ENCODE results near the gene EMX1. TPM values are rescaled to one million over a fixed set of nuclear protein-coding genes. Genes with fewer than 3 reads are reported as not detected.

The EMX1 gene
- total RNA-seq, 2 donors from 2014 or later, result 0.31 TPM; not detected in 1

DNA sequence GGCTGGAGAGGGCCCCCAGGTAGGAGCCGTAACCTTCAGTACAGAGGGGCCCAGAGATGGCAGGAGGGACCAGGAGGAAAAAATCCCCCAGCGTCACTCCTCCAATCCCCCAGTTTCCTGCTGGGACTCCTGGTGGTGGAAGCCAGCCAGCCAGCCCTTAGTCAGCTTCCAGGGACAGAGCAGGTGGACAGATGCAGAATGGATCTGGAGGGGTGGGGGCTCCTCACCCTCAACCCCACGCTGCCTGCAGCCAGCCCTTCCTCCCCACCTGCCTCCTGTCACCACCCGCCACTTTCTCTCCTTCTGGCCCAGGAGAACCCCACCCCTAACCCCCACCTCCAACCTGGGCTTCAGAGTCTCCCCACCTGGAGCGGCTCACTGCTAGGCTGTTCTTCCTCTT is 21.1 kb downstream of the EMX1 start:
- Histone ChIP-seq H3K9me3 (no peaks in the 10 kb centered on the region), H3K27me3 (no peaks in the 10 kb centered on the region), H3K4me1 (no peaks in the 10 kb centered on the region), H3K36me3 (no peaks in the 10 kb centered on the region), H3K4me3 (no peak overlapping the region), H3K27ac (no peak overlapping the region)
- TF ChIP-seq, protein P1, sequence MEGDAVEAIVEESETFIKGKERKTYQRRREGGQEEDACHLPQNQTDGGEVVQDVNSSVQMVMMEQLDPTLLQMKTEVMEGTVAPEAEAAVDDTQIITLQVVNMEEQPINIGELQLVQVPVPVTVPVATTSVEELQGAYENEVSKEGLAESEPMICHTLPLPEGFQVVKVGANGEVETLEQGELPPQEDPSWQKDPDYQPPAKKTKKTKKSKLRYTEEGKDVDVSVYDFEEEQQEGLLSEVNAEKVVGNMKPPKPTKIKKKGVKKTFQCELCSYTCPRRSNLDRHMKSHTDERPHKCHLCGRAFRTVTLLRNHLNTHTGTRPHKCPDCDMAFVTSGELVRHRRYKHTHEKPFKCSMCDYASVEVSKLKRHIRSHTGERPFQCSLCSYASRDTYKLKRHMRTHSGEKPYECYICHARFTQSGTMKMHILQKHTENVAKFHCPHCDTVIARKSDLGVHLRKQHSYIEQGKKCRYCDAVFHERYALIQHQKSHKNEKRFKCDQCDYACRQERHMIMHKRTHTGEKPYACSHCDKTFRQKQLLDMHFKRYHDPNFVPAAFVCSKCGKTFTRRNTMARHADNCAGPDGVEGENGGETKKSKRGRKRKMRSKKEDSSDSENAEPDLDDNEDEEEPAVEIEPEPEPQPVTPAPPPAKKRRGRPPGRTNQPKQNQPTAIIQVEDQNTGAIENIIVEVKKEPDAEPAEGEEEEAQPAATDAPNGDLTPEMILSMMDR (IDR thresholded peaks at IDR 0.05), result no peak
- no peak for DNase-seq (ENCODE audit: low spot score)

DNA sequence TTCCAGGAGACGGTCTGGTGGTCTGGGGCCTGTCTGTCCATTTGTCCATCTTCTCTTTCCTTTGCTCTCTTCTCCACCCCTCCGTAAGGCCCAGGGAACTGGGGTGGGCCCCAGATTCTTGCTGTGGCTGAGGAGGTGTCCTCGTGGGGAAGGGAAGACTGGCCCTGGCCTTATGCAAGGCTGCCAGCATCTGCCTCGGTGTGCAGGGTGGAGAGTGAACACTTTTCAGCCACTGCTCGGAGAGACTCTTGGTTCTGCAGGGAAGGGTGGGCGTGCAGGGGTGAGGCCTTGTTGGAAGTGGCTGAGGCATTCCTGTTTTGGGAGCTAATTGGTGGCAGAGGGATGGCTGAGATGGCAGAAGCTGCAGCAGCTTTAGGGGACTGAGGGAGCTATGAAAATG is 23.0 kb downstream of the EMX1 start:
- no peaks in the 10 kb centered on the region for H3K36me3 ChIP-seq
- no peak overlapping the region for H3K27ac ChIP-seq
- DNase-seq (ENCODE audit: low spot score), result no peak
- TF ChIP-seq, protein P1 (IDR thresholded peaks at IDR 0.05), result no peak
- H3K27me3 ChIP-seq, result no peaks in the 10 kb centered on the region
- H3K4me3 ChIP-seq, result no peak overlapping the region
- H3K4me1 ChIP-seq, result no peaks in the 10 kb centered on the region
- H3K9me3 ChIP-seq, result no peaks in the 10 kb centered on the region

DNA sequence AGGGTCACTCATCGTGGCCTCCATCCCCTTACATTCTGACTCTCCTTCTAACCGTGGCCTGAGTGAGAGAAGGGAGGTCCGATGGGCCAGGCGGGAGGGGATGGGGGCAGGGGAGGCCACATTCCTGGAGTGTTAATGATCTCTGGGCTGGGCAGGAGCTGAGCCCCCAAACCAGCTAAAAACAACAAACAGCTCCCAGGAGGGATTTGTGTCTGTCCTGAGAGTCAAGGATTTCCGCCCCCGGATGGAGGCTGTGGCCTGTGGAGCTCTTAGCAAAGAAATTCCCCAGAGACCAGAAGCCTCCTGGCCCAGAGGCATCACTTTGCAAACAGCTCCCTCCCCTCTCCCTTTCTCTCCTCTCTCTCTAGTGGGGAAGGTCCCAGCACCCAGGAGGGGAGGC is 23.5 kb downstream of the EMX1 start:
- TF ChIP-seq, protein P1 (IDR thresholded peaks at IDR 0.05), result no peak
- no peaks in the 10 kb centered on the region for H3K4me1 ChIP-seq
- DNase-seq (ENCODE audit: low spot score), result no peak

DNA sequence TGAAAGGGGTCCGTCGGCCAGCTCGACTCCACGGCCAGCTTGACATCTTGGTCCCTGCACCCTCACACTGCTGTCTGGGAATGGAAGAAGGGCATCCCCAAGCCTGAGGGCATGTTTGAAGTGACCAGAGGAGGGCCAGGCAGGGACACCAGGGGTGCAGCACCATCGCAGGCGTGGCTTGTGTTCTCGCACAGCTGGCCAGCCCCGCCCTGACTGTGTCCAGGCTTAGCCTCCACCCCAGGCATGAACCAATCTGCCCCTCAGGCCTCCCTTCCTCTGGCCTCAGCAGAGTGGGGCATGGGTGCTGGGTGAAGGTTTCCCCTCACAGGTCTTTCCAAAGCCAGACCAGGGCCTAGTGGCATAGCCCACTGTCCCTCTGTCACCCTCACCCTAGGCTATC is 25.0 kb downstream of the EMX1 start:
- no peaks in the 10 kb centered on the region for H3K36me3 ChIP-seq
- H3K4me1 ChIP-seq, result no peaks in the 10 kb centered on the region
- H3K27me3 ChIP-seq, result no peaks in the 10 kb centered on the region
- no peaks in the 10 kb centered on the region for H3K9me3 ChIP-seq
- no peak overlapping the region for H3K4me3 ChIP-seq
- H3K27ac ChIP-seq, result no peak overlapping the region
- DNase-seq (ENCODE audit: low spot score), result no peak
- TF ChIP-seq, protein P1 (IDR thresholded peaks at IDR 0.05), result no peak

More for the DNA sequence above, 23.5 kb downstream of the EMX1 start:
- no peaks in the 10 kb centered on the region for H3K9me3 ChIP-seq
- no peak overlapping the region for H3K4me3 ChIP-seq
- H3K27me3 ChIP-seq, result no peaks in the 10 kb centered on the region
- H3K27ac ChIP-seq, result no peak overlapping the region
- no peaks in the 10 kb centered on the region for H3K36me3 ChIP-seq

DNA sequence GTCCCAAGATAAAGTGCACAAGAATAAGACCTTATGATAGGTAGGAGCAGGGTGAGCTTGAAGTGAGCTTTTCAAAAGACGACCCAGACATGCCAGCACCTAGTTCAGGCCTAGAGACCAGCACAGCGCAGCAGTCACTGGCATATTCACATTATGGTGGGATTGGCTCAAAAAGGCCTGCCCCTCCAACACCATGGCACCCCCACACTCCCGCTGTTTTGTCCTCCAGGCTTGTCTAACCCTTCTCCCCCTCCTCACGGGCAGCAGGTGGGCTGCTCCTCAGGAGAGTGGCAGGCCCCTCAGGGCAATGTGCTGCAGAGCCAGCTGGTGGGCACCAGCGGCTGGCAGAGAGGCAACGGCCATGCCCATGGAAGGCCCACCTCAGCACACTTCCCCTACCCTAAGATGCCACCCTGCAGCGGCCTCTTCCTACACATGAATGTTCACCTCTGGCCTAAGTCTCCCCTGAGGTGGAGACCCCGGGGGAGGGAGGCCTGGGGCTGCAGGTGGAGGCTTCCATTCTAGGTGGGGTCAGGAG is 25.6 kb downstream of the EMX1 start:
- no peak for DNase-seq (ENCODE audit: low spot score)

More for the DNA sequence above, 25.6 kb downstream of the EMX1 start:
- H3K27me3 ChIP-seq, result no peaks in the 10 kb centered on the region
- no peaks in the 10 kb centered on the region for H3K36me3 ChIP-seq
- TF ChIP-seq, protein P1 (IDR thresholded peaks at IDR 0.05), result no peak
- no peak overlapping the region for H3K4me3 ChIP-seq
- no peak overlapping the region for H3K27ac ChIP-seq
- no peaks in the 10 kb centered on the region for H3K9me3 ChIP-seq
- no peaks in the 10 kb centered on the region for H3K4me1 ChIP-seq

All from right atrium auricular region (tissue), 2 donors.